ENCODE results near the gene KCNQ1.

Gene KCNQ1

DNA sequence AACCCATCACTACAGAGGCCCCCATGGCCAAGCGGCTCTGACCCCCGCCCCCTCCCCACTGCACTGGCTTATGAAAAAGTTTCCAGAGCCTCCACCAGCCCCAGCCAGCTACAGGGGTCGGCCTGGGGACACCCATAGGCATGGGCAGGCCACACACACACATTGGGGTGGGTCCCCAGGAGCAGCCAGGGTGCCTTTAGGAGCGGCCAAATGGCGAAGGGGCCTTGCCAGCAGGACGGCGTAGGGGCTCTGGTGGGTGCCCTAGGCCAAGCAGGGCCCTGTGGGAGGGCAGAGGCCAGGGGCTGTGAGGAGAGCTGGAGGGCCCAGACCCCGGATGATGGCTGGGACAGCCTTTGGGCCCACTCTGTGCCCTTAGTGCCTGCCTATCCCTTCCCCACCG lies 34.2 kb upstream of the KCNQ1 start:
- no peak for DNase-seq

DNA sequence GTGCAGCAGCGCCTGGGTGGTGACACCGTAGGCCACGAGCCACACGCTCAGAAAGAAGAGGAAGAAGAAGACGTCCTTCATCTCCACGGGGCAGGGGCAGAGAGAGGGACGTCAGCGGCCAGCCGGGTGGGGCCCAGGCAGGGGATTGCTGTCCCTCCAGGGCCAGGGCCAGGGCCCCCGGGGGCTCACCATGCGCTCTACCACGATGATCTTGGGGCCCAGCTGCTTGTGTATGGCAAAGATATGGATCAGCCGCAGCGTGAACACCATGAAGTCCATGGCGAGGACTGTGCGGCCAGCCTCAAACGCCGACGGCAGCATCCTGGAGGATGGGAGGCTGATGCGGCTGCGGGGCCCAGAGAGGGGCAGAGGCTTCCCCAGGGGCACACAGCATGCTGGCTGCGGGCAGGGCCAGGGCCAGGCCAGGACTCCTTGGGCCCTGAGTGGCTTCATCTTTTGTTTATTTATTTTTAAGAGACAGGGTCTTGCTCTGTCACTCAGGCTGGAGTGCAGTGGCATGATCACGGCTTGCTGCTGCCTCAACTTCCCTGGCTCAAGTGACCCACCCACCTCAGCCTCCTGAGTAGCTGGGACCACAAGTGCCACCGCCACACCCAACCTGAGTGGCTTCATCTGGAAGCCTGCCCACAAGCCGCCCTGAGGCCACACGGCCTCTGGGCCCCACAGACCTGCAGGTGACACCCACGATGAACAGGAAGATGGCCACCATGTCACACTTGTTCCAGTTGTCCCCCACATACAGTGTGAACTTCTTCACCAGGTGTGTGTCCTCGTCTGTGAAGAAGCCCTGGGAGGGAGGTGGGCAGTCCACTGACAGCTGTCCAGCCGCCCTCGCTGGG lies 33.1 kb upstream of the KCNQ1 start:
- DNase-seq: no peak

DNA sequence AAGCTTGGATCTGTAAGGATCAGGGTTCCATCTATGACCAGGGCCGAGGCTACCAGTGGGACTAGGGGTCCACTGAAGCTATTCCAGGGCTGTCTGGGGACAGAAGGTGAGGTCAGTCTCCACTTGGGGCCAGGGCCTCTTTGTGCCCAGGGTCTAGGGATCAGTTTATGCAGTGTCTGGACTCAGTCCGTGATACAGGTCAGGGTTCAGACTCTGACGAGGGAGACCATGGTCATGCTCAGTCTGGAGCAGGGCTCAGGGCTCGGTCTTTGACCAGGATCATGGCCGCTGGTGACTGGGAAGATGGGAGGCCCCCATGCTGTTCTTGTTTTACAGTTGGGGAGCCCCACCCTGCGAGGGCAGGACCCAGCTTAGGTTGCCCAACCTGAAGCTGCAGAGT lies 32.5 kb upstream of the KCNQ1 start:
- no peak for DNase-seq

DNA sequence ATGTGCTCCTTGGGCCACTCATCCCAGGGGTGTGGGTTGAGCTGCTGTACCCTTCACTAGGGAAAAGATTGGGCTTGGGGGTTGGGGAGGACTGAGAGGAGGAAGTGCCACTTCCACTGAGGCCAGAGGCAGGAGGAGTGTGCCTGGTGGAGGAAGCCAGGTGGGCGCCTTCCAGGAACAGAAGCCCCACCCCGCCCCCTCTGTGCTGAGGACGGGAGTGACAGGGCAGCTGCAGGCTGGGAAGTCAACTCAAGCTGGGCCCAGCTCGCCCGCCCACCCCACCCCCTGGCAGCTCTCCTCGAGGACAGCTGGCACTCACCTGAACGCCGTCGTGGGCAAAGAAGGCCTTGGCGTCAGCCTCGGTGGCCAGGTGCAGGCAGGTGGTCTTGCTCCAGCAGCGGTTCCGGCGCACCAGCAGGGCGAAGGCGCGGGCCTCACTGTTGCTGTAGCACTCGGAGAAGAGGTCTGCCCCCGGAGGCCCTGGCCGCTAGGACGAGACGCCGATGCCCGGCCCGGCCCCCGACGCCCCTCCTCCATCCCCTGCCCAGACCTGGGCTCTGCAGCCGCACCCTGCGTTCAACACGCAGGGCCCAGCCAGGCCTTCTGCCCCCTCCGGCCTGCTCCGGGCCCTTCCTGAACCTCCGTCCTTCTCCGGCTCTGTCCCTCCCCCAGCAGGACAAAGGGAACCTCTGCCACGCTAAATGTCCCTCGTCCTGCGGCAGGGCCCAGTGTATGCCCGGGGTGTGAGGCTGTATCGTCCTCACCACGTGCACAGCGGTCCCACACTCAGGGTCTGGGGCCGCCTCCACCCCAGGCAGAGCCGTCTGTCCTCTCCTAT lies 30.8 kb upstream of the KCNQ1 start:
- DNase-seq: no peak

DNA sequence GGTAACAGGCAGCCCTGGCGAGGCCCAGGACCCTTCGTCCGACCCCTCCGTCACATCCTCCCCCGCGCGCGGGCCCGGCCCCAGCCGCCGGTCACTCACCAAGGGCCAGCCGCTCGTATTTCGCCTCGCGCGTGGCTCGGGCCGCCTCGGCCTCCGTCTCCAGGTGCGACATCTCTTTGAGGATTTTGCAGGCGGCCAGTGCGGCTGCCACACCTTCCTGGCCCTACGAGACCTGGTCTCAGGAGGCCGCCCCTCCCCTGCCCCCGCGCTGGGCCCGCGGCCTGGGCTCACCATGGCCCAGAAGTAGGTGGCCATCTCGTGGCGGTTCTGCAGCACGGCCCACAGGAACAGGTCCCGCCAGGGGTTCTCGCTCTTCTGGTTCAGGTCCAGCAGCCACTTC lies 30.2 kb upstream of the KCNQ1 start:
- DNase-seq: no peak

GRCh38 chr11:2415171-2415570 lies 29.6 kb upstream of the KCNQ1 start:
- no peak for DNase-seq

DNA sequence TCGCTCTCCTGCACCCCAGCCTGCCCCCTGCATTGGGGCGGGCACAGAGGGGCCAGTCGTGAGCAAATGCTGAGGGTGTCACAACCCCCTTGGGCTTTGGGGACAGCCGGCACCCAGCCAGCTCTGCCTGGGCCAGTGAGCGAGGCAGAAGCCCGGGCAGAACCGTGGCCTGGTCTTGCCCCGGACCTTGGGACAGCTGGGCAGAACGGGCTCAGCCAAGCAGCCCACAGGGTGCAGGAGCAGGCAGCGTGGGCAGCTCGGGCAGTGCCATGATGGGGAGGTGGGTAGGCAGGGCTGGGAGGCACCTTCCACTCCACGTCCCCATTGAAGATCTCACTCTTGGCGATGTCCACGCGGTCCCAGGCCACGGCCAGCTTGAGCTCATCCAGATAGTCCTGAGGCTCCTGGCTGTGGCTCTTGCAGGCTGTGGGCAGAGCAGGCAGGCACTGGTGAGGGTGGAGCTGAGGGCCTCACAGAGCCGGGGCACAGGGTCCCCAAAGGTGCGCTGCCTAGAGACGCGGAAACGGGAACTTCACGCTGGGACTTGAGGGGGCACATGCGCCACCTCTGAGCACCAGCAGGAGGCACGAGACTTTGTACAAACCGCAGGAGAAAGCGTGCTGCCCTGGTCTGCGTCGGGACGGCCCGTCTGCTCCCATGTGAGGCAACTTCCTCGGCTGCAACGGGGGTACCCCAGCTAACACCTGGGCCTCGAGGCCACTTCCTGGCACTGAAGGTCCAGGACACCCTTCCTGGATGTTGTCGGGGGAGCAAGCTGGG lies 29.0 kb upstream of the KCNQ1 start:
- no peak for DNase-seq

DNA sequence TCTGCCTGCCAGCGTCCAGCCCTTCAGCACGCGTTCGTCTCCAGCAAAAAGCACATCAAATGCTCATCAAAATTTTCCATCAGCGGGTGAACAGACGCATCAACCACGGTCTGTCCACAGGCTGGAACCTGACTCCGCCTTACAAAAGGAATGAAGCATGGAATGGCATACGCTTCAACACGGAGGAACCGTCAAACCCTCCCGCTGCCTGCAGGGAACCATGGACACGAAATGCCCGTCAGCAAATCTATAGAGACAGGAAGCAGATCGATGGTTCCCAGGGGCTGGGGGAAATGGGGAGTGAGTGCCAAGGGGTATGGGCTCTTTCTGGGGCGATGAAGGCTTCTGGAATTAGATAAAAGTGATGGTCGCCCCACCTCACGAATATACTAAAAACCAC lies 28.0 kb upstream of the KCNQ1 start:
- DNase-seq: no peak

- no peak for DNase-seq
These were observed 26.7 kb upstream of the KCNQ1 start for GRCh38 chr11:2417856-2418692.

DNA sequence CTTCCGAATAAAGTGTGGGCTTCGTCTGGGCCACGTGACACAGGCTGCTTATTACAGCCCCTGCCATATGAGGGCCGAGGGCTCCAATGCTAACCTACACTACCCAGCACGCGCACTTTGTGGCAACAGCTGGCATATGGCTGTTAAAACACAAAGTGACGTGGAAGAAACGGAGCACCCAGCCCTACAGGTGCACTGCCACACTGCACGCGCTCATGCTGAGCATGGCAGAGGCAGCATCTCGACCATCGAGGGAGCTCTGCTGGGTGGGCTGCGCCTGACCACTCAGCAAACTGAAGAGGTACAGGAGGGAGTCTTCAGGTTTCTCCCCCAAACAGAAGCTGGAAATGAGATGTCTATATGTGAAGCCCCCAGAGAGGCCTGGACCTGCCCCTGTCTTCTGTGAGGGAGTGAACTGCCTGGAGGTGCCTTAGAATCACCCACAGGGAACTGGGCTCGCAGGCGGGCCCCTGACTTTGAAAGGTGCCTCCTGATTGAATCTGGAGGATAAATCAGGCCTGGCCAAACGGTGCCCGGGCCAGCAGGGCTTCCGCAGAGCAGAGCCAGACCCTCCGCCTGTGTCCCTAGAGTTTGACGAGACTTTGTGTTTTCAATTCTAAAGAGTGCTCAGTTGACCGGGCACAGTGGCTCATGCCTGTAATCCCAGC lies 26.0 kb upstream of the KCNQ1 start:
- DNase-seq: no peak

GRCh38 chr11:2419638-2420501 lies 24.9 kb upstream of the KCNQ1 start:
- DNase-seq: no peak

DNA sequence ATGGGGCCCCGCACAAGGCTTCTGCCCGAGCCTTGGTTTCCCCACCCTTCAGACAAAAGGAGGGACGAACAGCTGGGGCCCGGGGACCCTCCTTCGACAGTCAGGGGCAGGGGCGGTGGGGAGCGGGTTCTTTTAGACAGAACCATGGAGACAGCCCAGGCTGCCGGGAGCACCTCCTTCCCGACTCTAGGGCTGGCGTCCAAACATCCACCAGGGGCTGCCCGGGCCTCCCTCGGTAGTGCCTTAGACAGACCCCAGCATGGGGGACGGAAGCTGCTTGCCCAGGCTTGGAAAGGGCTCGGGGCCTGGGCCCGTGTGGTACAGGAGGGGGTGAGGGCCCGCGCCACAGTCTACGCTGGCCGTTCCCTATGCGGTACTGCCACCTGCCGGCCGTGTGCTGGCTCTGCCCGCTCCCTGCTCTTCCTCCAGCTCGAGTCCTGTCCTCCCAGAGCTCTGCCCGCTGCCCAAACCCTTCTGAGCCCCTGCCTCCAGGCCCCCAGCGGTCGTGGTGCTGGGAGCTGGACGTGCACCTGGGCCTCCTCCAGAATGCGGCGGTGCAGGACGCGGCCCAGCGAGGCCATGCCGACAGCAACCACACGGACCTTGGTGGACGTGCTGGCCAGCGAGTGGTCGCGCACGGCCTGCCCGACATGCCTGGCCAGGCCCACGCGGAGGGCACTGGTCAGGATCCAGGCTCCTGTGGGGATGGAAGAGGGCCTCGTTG lies 24.1 kb upstream of the KCNQ1 start:
- peak; percentile 37 for DNase-seq

GRCh38 chr11:2421226-2421994 lies 23.4 kb upstream of the KCNQ1 start:
- no peak for DNase-seq

DNA sequence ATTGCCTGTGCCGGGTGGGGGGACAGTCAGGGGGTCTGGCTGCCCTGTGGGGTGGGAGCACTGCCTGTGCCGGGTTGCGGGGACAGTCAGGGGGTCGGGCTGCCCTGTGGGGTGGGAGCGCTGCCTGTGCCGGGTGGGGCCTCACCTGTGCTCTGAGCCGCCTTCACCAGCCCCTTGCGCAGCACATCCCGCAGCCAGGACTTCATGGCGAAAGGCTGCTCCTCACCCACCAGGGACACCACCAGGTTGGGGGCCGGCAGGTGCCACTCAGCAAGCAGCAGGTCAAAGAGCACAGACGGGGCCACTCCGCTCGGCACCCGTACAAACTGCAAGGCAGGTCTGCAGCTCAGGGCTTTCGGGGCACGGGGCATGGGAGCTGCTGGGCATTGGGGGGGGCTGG lies 22.8 kb upstream of the KCNQ1 start:
- no peak for DNase-seq

DNA sequence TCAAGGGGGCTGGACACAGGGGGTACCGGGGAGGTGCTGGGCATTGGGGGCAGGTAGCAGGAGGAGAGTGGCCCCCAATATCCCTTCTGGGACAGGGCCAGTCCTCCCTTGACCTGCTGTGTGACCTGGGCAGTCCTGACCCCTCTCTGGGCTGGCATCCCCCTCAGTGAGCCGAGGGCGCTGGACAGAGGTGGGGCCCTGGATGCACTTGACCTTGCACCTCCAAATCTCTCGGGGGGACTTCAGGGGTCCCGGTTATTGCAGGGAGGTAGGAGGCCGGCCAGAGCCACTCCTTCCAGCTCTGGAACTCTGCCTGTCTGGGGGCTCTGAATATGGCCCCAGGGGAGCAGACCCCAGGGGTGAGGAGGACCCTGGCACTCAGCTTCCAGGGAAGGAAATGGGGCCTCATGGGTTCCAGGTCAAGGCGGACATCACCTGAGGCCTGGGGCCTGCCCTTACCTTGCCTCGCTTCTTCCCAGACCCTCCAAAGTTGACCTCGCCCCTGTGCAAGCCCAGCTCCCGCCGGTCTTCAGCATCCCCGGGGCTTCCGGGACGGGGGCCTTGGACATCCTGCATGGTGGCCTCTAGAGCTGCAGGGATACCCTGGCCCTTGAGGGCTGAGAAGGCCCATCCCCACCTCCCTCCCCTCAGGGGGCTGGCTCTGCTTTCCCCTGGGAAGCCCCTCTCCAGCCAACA lies 22.2 kb upstream of the KCNQ1 start:
- no peak for DNase-seq

GRCh38 chr11:2423157-2424025 lies 21.4 kb upstream of the KCNQ1 start:
- no peak for DNase-seq

DNA sequence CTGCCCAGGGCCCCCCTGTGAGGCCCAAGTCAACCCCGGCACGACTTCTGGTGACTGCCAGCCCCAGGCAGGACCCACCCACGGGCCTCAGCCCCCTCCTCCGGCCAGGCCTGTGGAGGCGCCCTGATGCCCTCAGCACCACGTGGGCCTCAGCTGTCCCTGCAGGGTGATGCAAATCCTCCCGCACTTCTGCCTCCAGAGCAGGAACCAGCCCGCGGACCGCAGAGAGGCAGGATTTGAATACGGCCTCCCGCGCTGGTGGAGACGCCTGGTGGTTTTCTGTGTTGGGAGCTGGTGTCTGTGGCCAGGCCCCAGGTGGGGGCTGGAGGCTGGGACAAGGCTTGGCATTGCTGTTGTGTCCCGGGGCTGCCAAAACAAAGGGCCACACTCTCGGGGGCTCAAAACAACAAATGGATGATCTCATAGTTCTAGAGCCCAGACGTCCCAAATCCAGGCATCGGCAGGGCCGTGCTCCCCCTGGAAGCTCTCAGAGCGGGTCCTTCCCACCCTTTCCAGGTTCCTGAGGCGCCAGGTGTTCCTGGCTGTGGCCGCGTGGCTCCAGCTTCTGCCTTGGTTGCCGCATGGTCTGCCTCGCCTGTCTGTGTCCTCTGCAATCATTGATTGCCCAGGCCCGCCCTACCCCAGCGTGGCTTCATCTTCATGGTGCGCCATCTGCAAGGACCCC lies 19.9 kb upstream of the KCNQ1 start:
- no peak for DNase-seq

Data from activated gamma-delta T cell (primary cell).